ENCODE data around the gene EMSY.

Gene EMSY

DNA sequence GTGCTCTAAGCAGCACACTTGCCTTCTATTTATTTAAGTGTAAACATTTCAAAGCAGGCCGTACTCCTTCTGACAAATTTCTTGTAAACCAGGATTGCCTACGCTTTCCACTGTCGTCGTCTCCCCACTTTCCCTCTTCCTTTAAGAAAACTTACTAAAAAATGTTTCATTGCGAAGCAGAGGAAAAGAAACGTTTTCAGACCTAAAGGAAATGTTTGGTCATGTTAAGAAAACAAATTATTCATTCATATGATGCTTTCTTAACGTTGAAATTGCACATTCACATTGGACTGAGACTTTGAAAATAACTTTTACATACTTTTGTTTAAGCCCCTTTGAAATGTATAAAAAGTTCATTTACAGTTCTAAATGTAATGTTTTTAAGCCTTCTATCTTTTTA lies 106.0 kb downstream of the EMSY start:
- no peak overlapping the region for H3K27ac ChIP-seq
- no peak for TF ChIP-seq ZFX (IDR thresholded peaks at IDR 0.05; ENCODE audit: borderline replicate concordance)
- TF ChIP-seq, protein P1, sequence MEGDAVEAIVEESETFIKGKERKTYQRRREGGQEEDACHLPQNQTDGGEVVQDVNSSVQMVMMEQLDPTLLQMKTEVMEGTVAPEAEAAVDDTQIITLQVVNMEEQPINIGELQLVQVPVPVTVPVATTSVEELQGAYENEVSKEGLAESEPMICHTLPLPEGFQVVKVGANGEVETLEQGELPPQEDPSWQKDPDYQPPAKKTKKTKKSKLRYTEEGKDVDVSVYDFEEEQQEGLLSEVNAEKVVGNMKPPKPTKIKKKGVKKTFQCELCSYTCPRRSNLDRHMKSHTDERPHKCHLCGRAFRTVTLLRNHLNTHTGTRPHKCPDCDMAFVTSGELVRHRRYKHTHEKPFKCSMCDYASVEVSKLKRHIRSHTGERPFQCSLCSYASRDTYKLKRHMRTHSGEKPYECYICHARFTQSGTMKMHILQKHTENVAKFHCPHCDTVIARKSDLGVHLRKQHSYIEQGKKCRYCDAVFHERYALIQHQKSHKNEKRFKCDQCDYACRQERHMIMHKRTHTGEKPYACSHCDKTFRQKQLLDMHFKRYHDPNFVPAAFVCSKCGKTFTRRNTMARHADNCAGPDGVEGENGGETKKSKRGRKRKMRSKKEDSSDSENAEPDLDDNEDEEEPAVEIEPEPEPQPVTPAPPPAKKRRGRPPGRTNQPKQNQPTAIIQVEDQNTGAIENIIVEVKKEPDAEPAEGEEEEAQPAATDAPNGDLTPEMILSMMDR (IDR thresholded peaks at IDR 0.05) = no peak

DNA sequence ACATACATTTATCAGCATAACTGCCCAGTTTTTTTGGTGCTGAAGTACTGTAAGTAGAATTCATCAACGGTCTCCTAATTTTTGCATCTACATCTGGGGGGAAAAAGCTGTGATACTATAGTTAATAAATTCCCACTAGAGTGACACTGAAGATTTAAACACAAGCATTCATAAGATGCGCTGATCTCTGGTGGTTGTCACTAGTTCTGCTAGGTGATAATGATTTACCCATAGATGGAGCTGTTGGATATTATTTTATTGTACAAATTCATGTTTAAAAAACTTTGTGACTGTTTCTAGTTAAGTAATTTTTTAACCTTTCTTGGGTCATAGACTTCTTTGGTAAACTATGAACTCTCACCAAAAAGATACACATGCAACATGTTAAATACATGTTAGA lies 106.6 kb downstream of the EMSY start:
- no peak for TF ChIP-seq ZFX (IDR thresholded peaks at IDR 0.05; ENCODE audit: borderline replicate concordance)
- TF ChIP-seq, protein P1 (IDR thresholded peaks at IDR 0.05) = no peak
- H3K27ac ChIP-seq = no peak overlapping the region

DNA sequence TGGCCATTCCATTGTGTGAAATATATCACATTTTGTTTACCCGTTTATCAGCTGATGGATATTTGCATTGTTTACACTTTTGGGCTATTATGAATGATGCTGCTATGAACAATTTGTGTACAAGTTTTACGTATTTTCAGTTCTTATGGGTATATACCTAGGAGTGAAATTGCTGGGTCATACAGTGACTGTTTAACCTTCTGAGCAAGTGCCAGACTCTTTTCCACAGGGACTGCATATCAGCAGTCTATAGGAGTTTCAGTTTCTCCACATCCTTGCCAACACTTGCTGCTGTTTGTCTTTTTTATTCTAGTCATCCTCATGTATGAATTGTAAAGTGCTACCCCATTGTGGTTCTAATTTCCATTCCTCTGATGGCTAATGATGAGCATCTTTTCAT lies 108.2 kb downstream of the EMSY start:
- H3K27ac ChIP-seq = no peak overlapping the region
- TF ChIP-seq, protein P1 (IDR thresholded peaks at IDR 0.05) = no peak
- TF ChIP-seq ZFX (IDR thresholded peaks at IDR 0.05; ENCODE audit: borderline replicate concordance) = no peak

DNA sequence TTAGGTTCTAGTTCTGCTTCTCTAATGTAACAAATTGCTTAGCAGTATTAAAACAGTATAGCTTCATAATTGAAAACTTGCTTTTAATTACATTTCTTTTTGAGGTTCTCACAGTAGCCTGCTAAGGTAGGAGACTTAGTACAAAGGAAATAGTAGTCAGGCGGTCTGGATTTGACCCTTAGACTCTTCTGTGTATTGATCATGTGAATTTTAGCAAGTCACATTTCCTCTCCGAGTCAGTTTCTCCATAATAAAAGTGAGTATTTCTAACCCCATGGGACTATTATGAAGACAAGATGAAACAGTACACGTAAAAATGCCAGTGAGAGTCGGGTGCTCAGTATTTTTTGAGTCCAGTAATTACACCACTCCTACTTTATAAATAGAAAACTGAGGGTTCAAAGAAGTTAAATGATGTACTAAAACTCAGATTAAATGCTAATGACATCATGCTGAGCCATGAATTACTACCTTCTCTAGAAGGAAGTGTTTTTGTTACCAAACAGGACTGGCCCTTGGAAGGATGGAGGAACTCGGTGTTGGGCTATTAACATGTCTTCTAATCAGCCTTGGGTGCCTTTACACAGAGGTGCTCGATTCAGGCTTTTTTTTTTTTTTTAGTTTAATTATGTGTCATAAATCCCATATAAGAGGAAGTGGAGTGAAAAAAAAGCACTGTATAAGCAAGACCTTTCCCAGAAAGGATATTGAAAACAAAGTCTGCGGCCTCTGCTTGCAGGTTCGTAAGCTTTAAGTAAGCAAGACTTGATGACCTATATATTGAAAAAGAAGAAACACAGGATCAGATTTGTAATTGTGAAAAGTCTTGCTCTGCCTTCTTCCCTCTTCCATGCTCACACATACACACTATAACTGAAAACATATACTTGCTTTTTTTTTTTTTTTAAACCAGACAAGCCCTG lies 109.0 kb downstream of the EMSY start:
- no peak for TF ChIP-seq ZFX (IDR thresholded peaks at IDR 0.05; ENCODE audit: borderline replicate concordance)
- TF ChIP-seq, protein P1 (IDR thresholded peaks at IDR 0.05) = no peak
- H3K27ac ChIP-seq = no peak overlapping the region

DNA sequence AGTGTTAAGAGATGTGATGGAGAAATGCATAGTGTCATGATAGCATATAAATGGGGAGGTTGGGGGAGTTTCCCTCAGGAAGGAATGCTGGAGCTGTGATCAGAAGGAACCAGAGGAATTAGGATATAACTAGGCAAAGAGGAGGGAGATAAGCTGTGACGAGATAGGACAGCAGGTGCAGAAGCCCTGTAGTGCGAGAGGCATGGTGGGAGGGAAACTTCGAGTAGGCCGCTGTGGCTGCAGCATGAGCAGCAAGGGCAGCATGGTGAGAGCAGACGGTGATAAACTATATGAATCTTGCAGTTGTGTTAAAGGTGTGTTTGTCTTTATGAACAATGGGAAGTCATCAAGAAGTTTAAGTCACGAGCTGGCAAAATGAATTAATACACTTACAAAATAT lies 109.9 kb downstream of the EMSY start:
- no peak overlapping the region for H3K27ac ChIP-seq
- no peak for TF ChIP-seq ZFX (IDR thresholded peaks at IDR 0.05; ENCODE audit: borderline replicate concordance)
- TF ChIP-seq, protein P1 (IDR thresholded peaks at IDR 0.05) = no peak

DNA sequence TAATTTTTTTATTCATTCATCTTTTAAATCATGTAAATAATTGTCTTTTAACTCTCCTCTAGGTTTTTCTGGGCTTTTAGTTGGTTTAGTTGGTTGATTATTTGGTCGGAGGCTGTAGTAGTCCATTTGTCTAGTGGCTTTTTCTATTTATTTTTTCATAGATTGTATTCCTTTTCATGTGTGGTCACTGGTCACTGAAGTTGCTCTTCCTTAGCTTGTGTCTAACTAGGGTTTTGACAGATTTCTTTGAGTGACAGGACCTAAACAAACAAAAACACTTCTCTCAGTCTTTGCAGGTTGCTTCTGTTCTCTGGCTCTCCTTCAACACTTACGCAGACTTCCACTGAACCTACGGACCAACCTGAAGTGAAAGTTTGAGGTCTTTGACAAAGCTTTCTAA lies 112.6 kb downstream of the EMSY start:
- H3K27ac ChIP-seq = no peak overlapping the region
- TF ChIP-seq, protein P1 (IDR thresholded peaks at IDR 0.05) = no peak
- no peak for TF ChIP-seq ZFX (IDR thresholded peaks at IDR 0.05; ENCODE audit: borderline replicate concordance)

DNA sequence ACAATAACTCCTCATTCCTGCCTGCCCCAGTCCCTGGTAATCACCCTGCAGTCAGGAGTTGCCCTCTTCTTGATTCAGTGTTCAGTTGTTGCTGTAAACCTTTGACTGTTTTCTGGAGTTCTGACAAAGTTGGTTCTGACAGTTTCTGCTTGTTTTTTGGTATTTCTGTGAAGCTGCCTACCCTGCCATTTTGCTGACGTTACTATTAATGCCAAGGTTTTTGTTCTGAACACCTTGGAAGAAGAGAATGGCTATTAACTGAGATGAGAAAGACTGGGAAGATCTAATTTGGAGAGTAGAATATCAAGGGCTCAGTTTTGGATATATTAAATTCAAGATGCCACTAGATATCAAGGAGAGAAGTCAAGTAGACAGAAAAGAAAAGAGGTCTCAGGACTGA lies 113.7 kb downstream of the EMSY start:
- TF ChIP-seq, protein P1 (IDR thresholded peaks at IDR 0.05) = no peak
- TF ChIP-seq ZFX (IDR thresholded peaks at IDR 0.05; ENCODE audit: borderline replicate concordance) = no peak
- no peak overlapping the region for H3K27ac ChIP-seq

Data from 22Rv1 (cell line).